ENCODE measurements around the gene PRKAR1A. TPM values are rescaled to one million over a fixed set of nuclear protein-coding genes. Genes with fewer than 3 reads are reported as not detected.

Gene PRKAR1A
- total RNA-seq, 1 experiment from 2014 or later: 174 TPM

DNA sequence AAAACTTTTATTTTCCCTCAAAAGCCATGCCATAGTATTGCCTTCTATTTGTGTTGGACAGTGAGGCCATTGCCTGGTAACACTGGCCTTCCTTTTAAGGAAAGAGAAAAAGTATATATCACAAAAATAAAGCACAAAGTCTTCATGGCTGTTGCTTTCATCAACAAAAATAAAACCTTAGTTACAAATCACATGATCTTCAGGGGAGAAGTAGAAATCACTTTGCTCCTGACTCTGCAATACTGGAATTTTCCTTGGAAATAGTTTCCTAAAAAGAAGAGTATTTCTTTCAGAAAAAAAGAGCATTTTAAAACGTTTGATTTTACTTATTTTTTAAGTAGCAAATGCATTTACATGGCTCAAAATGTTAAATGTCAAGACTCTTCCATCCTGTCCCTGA, 47.1 kb downstream of the PRKAR1A start:
- Histone ChIP-seq H3K27ac (ENCODE audit: low read length) (no peak overlapping the region), H3K27me3 (ENCODE audit: control insufficient read depth, insufficient read depth, low read length) (no peaks in the 10 kb centered on the region), H3K9me3 (ENCODE audit: control insufficient read depth, insufficient read depth, low read depth, low read length) (no peaks in the 10 kb centered on the region), H3K4me1 (ENCODE audit: control insufficient read depth, insufficient read depth, low read length) (no peaks in the 10 kb centered on the region), H3K4me3 (ENCODE audit: low read depth in 2 of 2, low read length in 2 of 2) (no peak overlapping the region), H3K36me3 (ENCODE audit: control insufficient read depth, insufficient read depth, low read length) (no peaks in the 10 kb centered on the region)
- ChIA-PET POLR2A (no interaction called here), CTCF (no interaction called here)
- BruUV-seq (replicated peaks): no TSS peak
- TF ChIP-seq POLR2AphosphoS5 (IDR thresholded peaks at IDR 0.05; ENCODE audit: low read depth, low read length) (no peak), SIN3A (IDR thresholded peaks at IDR 0.05; ENCODE audit: borderline replicate concordance, insufficient read depth, low read depth, low read length) (no peak), TCF7L2 (IDR thresholded peaks at IDR 0.05; ENCODE audit: low read depth, low read length) (no peak)
- TF ChIP-seq, protein P1, sequence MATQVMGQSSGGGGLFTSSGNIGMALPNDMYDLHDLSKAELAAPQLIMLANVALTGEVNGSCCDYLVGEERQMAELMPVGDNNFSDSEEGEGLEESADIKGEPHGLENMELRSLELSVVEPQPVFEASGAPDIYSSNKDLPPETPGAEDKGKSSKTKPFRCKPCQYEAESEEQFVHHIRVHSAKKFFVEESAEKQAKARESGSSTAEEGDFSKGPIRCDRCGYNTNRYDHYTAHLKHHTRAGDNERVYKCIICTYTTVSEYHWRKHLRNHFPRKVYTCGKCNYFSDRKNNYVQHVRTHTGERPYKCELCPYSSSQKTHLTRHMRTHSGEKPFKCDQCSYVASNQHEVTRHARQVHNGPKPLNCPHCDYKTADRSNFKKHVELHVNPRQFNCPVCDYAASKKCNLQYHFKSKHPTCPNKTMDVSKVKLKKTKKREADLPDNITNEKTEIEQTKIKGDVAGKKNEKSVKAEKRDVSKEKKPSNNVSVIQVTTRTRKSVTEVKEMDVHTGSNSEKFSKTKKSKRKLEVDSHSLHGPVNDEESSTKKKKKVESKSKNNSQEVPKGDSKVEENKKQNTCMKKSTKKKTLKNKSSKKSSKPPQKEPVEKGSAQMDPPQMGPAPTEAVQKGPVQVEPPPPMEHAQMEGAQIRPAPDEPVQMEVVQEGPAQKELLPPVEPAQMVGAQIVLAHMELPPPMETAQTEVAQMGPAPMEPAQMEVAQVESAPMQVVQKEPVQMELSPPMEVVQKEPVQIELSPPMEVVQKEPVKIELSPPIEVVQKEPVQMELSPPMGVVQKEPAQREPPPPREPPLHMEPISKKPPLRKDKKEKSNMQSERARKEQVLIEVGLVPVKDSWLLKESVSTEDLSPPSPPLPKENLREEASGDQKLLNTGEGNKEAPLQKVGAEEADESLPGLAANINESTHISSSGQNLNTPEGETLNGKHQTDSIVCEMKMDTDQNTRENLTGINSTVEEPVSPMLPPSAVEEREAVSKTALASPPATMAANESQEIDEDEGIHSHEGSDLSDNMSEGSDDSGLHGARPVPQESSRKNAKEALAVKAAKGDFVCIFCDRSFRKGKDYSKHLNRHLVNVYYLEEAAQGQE (IDR thresholded peaks at IDR 0.05; ENCODE audit: insufficient read depth in 1 of 2, low read depth in 2 of 2, low read length in 1 of 2): no peak
- TF ChIP-seq, protein P2, sequence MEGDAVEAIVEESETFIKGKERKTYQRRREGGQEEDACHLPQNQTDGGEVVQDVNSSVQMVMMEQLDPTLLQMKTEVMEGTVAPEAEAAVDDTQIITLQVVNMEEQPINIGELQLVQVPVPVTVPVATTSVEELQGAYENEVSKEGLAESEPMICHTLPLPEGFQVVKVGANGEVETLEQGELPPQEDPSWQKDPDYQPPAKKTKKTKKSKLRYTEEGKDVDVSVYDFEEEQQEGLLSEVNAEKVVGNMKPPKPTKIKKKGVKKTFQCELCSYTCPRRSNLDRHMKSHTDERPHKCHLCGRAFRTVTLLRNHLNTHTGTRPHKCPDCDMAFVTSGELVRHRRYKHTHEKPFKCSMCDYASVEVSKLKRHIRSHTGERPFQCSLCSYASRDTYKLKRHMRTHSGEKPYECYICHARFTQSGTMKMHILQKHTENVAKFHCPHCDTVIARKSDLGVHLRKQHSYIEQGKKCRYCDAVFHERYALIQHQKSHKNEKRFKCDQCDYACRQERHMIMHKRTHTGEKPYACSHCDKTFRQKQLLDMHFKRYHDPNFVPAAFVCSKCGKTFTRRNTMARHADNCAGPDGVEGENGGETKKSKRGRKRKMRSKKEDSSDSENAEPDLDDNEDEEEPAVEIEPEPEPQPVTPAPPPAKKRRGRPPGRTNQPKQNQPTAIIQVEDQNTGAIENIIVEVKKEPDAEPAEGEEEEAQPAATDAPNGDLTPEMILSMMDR (IDR thresholded peaks at IDR 0.05): no peak
- intact Hi-C loops (cut with micrococcal nuclease; ENCODE audit: unreplicated experiment): no loop called here
- ATAC-seq (no peak), DNase-seq (ENCODE audit: low read depth, low spot score) (no peak)
- in situ Hi-C loops (cut with HindIII; ENCODE audit: low pct_unique_long_range_greater_than_20kb, low sequenced_read_pairs): no loop called here

GRCh38 chr17:68560966-68561720, 48.9 kb downstream of the PRKAR1A start:
- H3K27ac ChIP-seq (ENCODE audit: low read length): no peak overlapping the region
- ATAC-seq: no peak
- POLR2A ChIA-PET: no interaction called here

More at GRCh38 chr17:68560966-68561720, 48.9 kb downstream of the PRKAR1A start:
- TF ChIP-seq, protein P2 (IDR thresholded peaks at IDR 0.05): no peak
- TF ChIP-seq TCF7L2 (IDR thresholded peaks at IDR 0.05; ENCODE audit: low read depth, low read length): no peak
- no peak for TF ChIP-seq SIN3A (IDR thresholded peaks at IDR 0.05; ENCODE audit: borderline replicate concordance, insufficient read depth, low read depth, low read length)
- no peak for TF ChIP-seq POLR2AphosphoS5 (IDR thresholded peaks at IDR 0.05; ENCODE audit: low read depth, low read length)
- TF ChIP-seq, protein P1 (IDR thresholded peaks at IDR 0.05; ENCODE audit: insufficient read depth in 1 of 2, low read depth in 2 of 2, low read length in 1 of 2): no peak
- Histone ChIP-seq H3K36me3 (ENCODE audit: control insufficient read depth, insufficient read depth, low read length) (no peaks in the 10 kb centered on the region), H3K4me1 (ENCODE audit: control insufficient read depth, insufficient read depth, low read length) (no peaks in the 10 kb centered on the region), H3K9me3 (ENCODE audit: control insufficient read depth, insufficient read depth, low read depth, low read length) (no peaks in the 10 kb centered on the region), H3K27me3 (ENCODE audit: control insufficient read depth, insufficient read depth, low read length) (no peaks in the 10 kb centered on the region), H3K4me3 (ENCODE audit: low read depth in 2 of 2, low read length in 2 of 2) (no peak overlapping the region)
- CTCF ChIA-PET: no interaction called here
- no TSS peak for BruUV-seq (replicated peaks)
- intact Hi-C loops (cut with micrococcal nuclease; ENCODE audit: unreplicated experiment) (no loop called here), in situ Hi-C loops (cut with HindIII; ENCODE audit: low pct_unique_long_range_greater_than_20kb, low sequenced_read_pairs) (no loop called here)
- no peak for DNase-seq (ENCODE audit: low read depth, low spot score)
